PFSK-1 (cell line): ENCODE results near the gene GNAI3.

Experiments
- FOXP2 ChIP-seq: optimal IDR thresholded peaks from 2 replicates; pipeline ENCODE3; 2011; ENCODE audit warnings: borderline replicate concordance, control low read depth, inconsistent platforms; ENCODE audit not compliant: insufficient read depth; ENCODE audit errors: extremely low read length, extremely low read depth
- POLR2AphosphoS5 ChIP-seq: IDR thresholded peaks from 2 replicates; pipeline ENCODE4 v1.6.1; 2012; ENCODE audit warnings: low read depth, mild to moderate bottlenecking, control low read depth, low read length, moderate library complexity
- SIN3A ChIP-seq: IDR thresholded peaks from 2 replicates; pipeline ENCODE4 v1.6.1; 2012; ENCODE audit warnings: mild to moderate bottlenecking, low read length, moderate library complexity, borderline replicate concordance; ENCODE audit not compliant: insufficient read depth
- TAF1 ChIP-seq: IDR thresholded peaks from 2 replicates; pipeline ENCODE4 v1.6.1; 2012; ENCODE audit warnings: low read length, control low read depth, borderline replicate concordance; ENCODE audit not compliant: insufficient read depth
- TF ChIP-seq, protein P1 (sequence below), 2 experiments: IDR thresholded peaks; 2 replicates each; pipeline versions ENCODE4 v1.6.1 to v1.8.0; 2011 to 2012; ENCODE audit warnings: low read depth in 2 of 2, low read length in 2 of 2, control low read depth in 1 of 2, inconsistent platforms in 1 of 2, mild to moderate bottlenecking in 1 of 2, moderate library complexity in 1 of 2; ENCODE audit not compliant: insufficient read depth in 1 of 2

Gene GNAI3

DNA sequence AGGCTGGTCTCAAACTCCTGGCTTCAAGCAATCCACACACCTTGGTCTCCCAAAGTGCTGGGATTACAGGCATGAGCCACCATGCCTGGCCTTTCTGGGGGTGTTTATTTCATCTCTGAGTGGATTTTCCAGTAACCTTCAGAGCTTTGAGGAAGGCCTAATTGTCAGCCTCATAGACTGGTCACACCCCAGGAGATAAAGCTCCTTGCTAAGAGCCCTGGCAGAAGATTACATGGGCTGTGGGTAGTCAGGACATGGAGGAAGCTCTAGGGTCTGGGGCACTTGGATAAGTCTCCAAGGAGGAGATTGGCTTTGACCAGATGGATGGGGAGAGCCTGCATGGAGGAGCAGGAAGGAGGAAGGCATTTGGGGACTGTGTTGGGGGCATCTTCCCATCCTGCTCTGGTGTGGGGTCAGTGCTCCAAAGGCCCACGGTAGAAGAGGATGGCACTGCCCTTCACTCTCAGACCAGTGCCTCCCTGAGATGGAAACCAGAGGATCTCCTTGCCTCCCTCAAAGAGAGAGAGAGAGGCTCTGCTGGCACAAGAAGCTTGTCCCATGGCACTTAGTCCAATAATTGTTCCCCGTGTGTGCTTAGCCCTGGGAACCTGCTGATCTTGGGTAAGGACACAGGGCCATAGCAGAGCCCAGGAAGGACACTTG is 92.8 kb downstream of the GNAI3 start:
- TF ChIP-seq POLR2AphosphoS5 (no peak), FOXP2 (no peak), TAF1 (no peak), SIN3A (no peak)
- TF ChIP-seq, protein P1, sequence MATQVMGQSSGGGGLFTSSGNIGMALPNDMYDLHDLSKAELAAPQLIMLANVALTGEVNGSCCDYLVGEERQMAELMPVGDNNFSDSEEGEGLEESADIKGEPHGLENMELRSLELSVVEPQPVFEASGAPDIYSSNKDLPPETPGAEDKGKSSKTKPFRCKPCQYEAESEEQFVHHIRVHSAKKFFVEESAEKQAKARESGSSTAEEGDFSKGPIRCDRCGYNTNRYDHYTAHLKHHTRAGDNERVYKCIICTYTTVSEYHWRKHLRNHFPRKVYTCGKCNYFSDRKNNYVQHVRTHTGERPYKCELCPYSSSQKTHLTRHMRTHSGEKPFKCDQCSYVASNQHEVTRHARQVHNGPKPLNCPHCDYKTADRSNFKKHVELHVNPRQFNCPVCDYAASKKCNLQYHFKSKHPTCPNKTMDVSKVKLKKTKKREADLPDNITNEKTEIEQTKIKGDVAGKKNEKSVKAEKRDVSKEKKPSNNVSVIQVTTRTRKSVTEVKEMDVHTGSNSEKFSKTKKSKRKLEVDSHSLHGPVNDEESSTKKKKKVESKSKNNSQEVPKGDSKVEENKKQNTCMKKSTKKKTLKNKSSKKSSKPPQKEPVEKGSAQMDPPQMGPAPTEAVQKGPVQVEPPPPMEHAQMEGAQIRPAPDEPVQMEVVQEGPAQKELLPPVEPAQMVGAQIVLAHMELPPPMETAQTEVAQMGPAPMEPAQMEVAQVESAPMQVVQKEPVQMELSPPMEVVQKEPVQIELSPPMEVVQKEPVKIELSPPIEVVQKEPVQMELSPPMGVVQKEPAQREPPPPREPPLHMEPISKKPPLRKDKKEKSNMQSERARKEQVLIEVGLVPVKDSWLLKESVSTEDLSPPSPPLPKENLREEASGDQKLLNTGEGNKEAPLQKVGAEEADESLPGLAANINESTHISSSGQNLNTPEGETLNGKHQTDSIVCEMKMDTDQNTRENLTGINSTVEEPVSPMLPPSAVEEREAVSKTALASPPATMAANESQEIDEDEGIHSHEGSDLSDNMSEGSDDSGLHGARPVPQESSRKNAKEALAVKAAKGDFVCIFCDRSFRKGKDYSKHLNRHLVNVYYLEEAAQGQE (IDR thresholded peaks at IDR 0.05; ENCODE audit: insufficient read depth in 1 of 2, low read depth in 2 of 2, low read length in 2 of 2) = no peak

DNA sequence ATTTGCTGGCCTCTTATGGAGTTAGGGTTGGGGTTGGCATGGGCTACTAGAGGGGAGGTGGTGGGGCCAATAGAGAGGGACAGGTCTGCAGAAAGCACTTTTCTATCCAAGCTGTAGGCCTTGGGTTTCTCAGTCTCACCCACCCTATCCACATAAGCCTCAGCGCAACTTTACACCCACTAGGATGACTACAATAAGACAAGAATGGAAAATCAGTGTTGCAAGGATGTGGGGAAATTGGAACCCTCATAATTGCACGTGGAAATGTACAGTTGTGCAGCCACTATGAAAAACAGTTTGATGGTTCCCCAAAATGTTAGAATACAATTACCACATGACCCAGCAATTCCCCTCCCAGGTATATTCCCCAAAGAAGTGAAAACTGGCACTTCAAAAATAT is 93.4 kb downstream of the GNAI3 start:
- no peak for TF ChIP-seq SIN3A
- TF ChIP-seq, protein P1 (IDR thresholded peaks at IDR 0.05; ENCODE audit: insufficient read depth in 1 of 2, low read depth in 2 of 2, low read length in 2 of 2) = no peak
- no peak for TF ChIP-seq POLR2AphosphoS5

DNA sequence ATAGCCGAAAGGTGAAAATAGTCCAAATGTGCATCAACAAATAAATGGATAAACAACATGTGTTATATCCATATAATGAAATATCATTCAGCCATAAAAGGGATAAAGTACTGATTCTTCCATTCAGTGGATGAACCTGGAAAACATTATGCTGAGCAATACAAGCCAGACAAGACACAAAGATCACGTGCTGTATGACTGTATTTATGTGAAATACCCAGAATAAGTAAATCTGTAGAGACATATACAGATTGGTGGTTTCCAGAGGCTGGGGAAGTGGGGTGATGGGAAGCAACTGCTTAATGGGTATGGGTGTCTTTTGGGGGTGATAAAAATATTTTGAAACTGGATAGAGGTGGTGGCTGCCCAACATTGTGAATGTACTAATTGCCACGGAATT is 94.2 kb downstream of the GNAI3 start:
- TF ChIP-seq, protein P1 (IDR thresholded peaks at IDR 0.05; ENCODE audit: insufficient read depth in 1 of 2, low read depth in 2 of 2, low read length in 2 of 2) = no peak
- TF ChIP-seq TAF1 = no peak
- no peak for TF ChIP-seq SIN3A
- no peak for TF ChIP-seq POLR2AphosphoS5
- TF ChIP-seq FOXP2 = no peak

DNA sequence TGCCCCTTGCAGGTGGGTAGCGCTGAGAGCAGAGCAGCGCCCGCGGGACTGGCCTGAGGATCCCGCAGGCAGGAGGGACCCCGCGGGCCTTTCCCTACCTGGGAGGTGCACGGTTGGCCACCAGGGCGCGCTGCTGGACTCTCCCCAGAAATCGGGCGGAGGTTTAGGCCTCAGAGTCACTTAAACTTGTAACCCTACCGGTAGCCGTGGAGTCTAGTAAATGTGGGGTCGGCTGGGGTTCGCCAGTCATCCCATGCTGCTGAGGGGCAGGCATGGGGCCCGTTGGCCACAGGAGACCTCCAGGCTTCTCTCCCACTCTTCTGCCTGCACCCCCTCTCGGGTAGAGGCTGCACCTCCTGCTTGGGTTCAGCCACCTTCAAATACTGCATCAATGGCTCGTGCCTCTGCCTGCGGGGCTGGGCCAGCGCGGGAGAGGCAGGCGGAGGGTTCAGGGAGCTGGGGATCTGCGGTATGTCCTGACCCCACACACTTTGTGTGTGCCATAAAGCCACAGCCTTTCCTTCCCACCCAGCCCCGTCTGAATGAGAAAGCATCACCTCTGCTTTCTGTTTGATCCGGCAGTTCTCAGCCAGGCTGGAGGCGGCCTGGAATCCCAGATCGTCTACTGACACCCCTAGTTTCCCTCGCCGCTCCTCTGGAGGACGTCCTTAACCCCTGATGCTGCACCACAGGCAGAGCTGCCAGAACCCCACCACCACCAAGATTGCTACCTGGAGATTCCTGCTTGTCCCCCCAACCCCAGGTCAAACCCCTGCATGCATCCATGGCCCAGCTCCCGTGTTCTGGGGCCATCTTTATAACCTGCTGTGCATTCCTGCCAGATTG is 95.2 kb downstream of the GNAI3 start:
- no peak for TF ChIP-seq SIN3A
- TF ChIP-seq TAF1 = no peak
- TF ChIP-seq FOXP2 = no peak
- TF ChIP-seq, protein P1 (IDR thresholded peaks at IDR 0.05; ENCODE audit: insufficient read depth in 1 of 2, low read depth in 2 of 2, low read length in 2 of 2) = no peak
- no peak for TF ChIP-seq POLR2AphosphoS5
